H1 (cell line): Measurements from ENCODE around the gene ITPR1. TPM values are rescaled to one million over a fixed set of nuclear protein-coding genes. Genes with fewer than 3 reads are reported as not detected.

Experiments used
- EZH2 ChIP-seq: fragments of 200-600 bp; sonication (generic); IDR thresholded peaks from 2 replicates; pipeline ENCODE4 v1.7.1; 2012; ENCODE audit warnings: low read depth, mild to moderate bottlenecking, moderate library complexity, low read length, inconsistent platforms; ENCODE audit not compliant: severe bottlenecking
- POLR2A ChIP-seq, 2 experiments: IDR thresholded peaks; 1 replicate in 1 of 2; 2 replicates in 1 of 2; pipeline ENCODE4 v1.6.1; 2011; ENCODE audit warnings: low read depth in 2 of 2, low read length in 2 of 2, mild to moderate bottlenecking in 2 of 2; ENCODE audit errors: control extremely low read depth in 1 of 2
- RNF2 ChIP-seq: fragments of 200-900, 300-1000 bp; sonication (generic); IDR thresholded peaks from 2 replicates; pipeline ENCODE4 v1.7.1; 2016; ENCODE audit warnings: borderline replicate concordance, low read depth, mild to moderate bottlenecking, antibody characterized with exemption, low read length; ENCODE audit not compliant: poor library complexity, severe bottlenecking; ENCODE audit errors: missing control alignments
- TBP ChIP-seq: IDR thresholded peaks from 2 replicates; pipeline ENCODE4 v1.6.1; 2011; ENCODE audit warnings: low read depth, low read length, improper control_type of control experiment
- polyA plus RNA-seq, 7 experiments: library from polyadenylated mRNA; depleted of rRNA in 3 of 7; stranded (reverse) in 5 of 7; unstranded in 2 of 7; fragments of >200 nt in 5 of 7; fragments of 200-250 nt in 2 of 7; gene quantifications; 1 replicate in 5 of 7; 2 replicates in 1 of 7; 4 replicates in 1 of 7; pipeline versions ENCODE4 v1.2.1 to v1.2.3, GENCODE V29; 2011 to 2013; ENCODE audit warnings: missing spikeins in 2 of 7, mixed read lengths in 2 of 7
- total RNA-seq: library from RNA; stranded (reverse); fragmentation: NEBNext Ultra II Directional; extraction: Animal tissue kit (Norgen Biotek cat#: 25700); gene quantifications from 2 replicates; pipeline ENCODE4 v1.2.1, GENCODE V29; 2021

The ITPR1 gene
- total and polyA plus RNA-seq, 2 of the 8 experiments (the other 6 are each of a cell fraction or from before 2014, with no cell fraction given) = 2.5 to 16.3 TPM

GRCh38 chr3:4520033-4520816, 27.1 kb downstream of the ITPR1 start (continued):
- TF ChIP-seq TBP (no peak), RNF2 (no peak), EZH2 (no peak), POLR2A (IDR thresholded peaks at IDR 0.05; ENCODE audit: control extremely low read depth in 1 of 2, low read depth in 2 of 2, low read length in 2 of 2) (no peak)
